Nephron (organoid): ENCODE data around the gene CSF2.
"Not testable (repeated sequence)": the region's sequence is repeated elsewhere in the genome, so short reads cannot be mapped to it uniquely, and the experiment has no call there.

Experiments
- H3K27ac Mint-ChIP-seq, 3 experiments: 2 replicates each; pipeline ENCODE4 v1.8.0; 2020; ENCODE audit warnings: mixed read lengths in 3 of 3, mild to moderate bottlenecking in 2 of 3, moderate library complexity in 1 of 3
- H3K27me3 Mint-ChIP-seq: 2 replicates; pipeline ENCODE4 v1.8.0; 2021; ENCODE audit warnings: low read depth, mild to moderate bottlenecking, moderate library complexity, mixed read lengths
- H3K36me3 Mint-ChIP-seq: 2 replicates; pipeline ENCODE4 v1.8.0; 2020; ENCODE audit warnings: low read depth, mixed read lengths
- H3K4me1 Mint-ChIP-seq: 2 replicates; pipeline ENCODE4 v1.8.0; 2020; ENCODE audit warnings: mixed read lengths
- H3K4me3 Mint-ChIP-seq, 3 experiments: 2 replicates each; pipeline ENCODE4 v1.8.0; 2020; ENCODE audit warnings: mild to moderate bottlenecking in 3 of 3, mixed read lengths in 3 of 3, moderate library complexity in 2 of 3
- H3K9me3 Mint-ChIP-seq: 2 replicates; pipeline ENCODE4 v1.8.0; 2020; ENCODE audit warnings: mixed read lengths
- TF ChIP-seq, protein P1 (sequence below), 3 experiments: fragments of 200-600 bp; sonication (generic); IDR thresholded peaks; one replicate each; pipeline ENCODE4 v1.5.0; 2021; ENCODE audit warnings: antibody characterized with exemption in 3 of 3; ENCODE audit not compliant: unreplicated experiment in 3 of 3

The CSF2 gene

DNA sequence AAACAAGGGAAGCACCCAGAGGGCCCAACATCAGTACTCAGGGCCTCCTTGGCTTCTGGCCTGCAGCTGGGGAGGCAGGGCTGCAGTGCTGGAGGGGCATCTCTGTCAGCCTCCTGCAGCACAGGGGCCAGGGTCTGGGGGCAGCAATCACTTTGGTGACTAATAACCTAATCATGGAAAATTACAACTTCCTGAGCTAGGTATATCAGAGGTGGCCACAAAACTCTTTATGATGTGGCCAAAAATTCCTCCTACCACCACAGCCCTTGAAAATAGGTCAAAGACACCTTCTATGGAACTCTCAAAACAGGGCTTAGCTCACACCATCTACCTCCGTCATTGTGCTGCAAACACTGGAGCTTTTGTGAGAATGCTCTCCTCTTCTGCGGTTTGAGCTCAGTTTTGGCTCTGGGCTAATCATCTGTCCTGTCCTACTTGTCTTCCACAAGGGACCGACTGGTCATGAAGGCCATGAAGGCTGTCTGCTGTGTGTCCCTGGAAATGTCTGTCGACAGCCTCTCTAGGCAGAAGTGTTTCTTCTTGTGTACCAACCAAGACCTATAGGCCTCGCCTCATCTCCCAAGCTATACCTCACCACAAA is 28.6 kb downstream of the CSF2 start:
- H3K36me3 Mint-ChIP-seq = no peaks in the 10 kb centered on the region
- H3K27ac Mint-ChIP-seq = no peak overlapping the region
- H3K27me3 Mint-ChIP-seq = peaks cover 1% of the 10 kb centered on the region
- no peaks in the 10 kb centered on the region for H3K4me1 Mint-ChIP-seq
- H3K9me3 Mint-ChIP-seq = no peaks in the 10 kb centered on the region
- TF ChIP-seq, protein P1, sequence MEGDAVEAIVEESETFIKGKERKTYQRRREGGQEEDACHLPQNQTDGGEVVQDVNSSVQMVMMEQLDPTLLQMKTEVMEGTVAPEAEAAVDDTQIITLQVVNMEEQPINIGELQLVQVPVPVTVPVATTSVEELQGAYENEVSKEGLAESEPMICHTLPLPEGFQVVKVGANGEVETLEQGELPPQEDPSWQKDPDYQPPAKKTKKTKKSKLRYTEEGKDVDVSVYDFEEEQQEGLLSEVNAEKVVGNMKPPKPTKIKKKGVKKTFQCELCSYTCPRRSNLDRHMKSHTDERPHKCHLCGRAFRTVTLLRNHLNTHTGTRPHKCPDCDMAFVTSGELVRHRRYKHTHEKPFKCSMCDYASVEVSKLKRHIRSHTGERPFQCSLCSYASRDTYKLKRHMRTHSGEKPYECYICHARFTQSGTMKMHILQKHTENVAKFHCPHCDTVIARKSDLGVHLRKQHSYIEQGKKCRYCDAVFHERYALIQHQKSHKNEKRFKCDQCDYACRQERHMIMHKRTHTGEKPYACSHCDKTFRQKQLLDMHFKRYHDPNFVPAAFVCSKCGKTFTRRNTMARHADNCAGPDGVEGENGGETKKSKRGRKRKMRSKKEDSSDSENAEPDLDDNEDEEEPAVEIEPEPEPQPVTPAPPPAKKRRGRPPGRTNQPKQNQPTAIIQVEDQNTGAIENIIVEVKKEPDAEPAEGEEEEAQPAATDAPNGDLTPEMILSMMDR (IDR thresholded peaks at IDR 0.05; ENCODE audit: unreplicated experiment in 3 of 3) = no peak
- no peak overlapping the region for H3K4me3 Mint-ChIP-seq

DNA sequence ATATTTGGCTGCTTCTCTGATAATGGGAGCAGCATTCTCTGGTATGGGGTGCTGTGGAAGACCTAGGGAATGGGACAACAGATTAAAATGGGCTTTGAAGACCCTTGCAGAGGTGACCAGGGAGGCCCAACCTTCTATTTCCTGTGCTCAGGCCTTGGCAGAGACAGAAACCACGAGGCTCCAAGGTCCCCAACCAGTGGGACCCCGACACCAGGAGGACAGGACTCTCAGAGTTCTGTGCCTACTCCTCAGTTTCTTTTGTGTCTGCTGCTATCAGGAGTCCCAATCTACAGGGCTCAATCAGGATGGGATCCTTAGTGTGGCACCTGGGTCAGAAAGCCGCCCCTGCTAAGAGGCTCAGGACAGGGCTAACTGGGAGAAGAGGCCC is 29.3 kb downstream of the CSF2 start:
- TF ChIP-seq, protein P1 (IDR thresholded peaks at IDR 0.05; ENCODE audit: unreplicated experiment in 3 of 3) = no peak
- Mint-ChIP-seq H3K4me1 (no peaks in the 10 kb centered on the region), H3K4me3 (no peak overlapping the region), H3K9me3 (no peaks in the 10 kb centered on the region), H3K27ac (no peak overlapping the region), H3K36me3 (no peaks in the 10 kb centered on the region), H3K27me3 (no peaks in the 10 kb centered on the region)

DNA sequence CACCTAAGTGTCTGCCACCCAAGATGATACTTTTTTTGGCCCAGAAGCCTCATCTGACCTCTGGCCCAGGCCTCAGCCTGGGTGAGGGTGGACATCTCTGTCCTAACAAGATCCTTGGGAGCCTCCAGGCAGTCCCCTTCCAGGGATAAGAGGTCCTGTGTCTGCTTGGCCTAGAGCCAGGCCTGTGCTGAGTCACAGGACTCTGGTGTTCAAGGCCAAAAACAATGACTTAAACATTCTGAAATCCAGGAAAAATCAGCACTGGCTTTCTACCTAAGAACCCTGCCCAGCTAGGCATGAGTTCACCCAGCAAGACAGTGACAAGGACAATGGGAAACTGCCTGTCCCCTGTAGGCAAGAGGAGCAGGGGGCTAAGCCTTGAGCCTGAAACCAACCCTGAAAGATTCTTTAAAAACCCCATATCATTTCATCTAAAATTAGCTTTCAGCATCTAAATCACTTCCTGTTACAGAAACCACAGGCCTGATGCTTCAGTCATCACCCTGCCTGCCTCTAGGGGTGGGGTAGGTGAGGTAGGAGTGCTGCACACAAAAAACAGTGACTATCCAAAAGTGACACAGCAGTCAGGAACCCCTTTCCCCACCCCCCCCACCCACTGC is 29.9 kb downstream of the CSF2 start:
- no peaks in the 10 kb centered on the region for H3K27me3 Mint-ChIP-seq
- no peaks in the 10 kb centered on the region for H3K4me1 Mint-ChIP-seq
- no peak overlapping the region for H3K27ac Mint-ChIP-seq
- no peaks in the 10 kb centered on the region for H3K36me3 Mint-ChIP-seq
- TF ChIP-seq, protein P1 (IDR thresholded peaks at IDR 0.05; ENCODE audit: unreplicated experiment in 3 of 3) = no peak
- no peaks in the 10 kb centered on the region for H3K9me3 Mint-ChIP-seq
- H3K4me3 Mint-ChIP-seq = no peak overlapping the region

DNA sequence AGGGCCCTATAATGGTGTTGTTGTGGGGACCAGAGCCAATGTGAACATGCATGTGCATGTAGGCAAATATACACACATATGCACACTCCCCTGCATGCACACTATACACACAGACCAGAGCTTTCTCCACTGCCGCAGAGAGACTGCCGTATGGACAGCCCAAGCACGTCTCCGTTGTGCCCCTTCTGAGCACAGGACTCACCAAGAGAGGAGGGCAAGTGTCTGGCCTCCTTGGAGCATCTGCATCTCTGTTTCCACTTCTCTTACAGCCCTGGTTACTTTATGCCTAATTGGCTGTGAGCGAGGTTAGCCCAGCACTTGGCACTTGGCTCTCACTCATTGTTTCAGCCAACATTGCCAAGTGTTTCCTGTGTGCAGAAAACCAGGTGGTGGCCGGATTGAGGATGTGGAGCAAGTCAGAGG is 30.4 kb downstream of the CSF2 start:
- no peak overlapping the region for H3K27ac Mint-ChIP-seq
- H3K4me1 Mint-ChIP-seq = no peaks in the 10 kb centered on the region
- TF ChIP-seq, protein P1 (IDR thresholded peaks at IDR 0.05; ENCODE audit: unreplicated experiment in 3 of 3) = no peak
- no peaks in the 10 kb centered on the region for H3K36me3 Mint-ChIP-seq
- no peak overlapping the region for H3K4me3 Mint-ChIP-seq
- no peaks in the 10 kb centered on the region for H3K27me3 Mint-ChIP-seq
- H3K9me3 Mint-ChIP-seq = no peaks in the 10 kb centered on the region

DNA sequence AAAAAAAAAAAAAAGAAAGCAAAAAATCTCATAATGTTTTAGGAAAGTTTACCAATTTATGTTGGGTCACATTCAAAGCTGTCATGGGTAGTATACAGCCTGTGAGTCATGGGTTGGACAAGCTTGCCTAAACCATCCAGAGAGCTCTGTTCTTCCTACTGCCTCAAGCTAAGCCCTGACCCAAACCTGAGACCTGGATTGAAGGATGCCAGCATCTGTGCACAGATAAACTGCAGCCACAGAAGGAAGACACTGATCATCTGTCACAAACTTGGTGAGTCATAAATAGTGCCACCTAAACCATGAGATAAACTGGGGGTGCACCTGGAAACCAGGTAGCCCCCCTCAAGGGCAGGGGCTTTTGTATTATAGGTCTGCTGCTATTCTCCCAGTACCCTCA is 31.0 kb downstream of the CSF2 start:
- Mint-ChIP-seq H3K27me3 (no peaks in the 10 kb centered on the region), H3K9me3 (no peaks in the 10 kb centered on the region), H3K36me3 (no peaks in the 10 kb centered on the region), H3K4me3 (no peak overlapping the region), H3K27ac (no peak overlapping the region), H3K4me1 (no peaks in the 10 kb centered on the region)
- TF ChIP-seq, protein P1 (IDR thresholded peaks at IDR 0.05; ENCODE audit: unreplicated experiment in 3 of 3) = no peak

DNA sequence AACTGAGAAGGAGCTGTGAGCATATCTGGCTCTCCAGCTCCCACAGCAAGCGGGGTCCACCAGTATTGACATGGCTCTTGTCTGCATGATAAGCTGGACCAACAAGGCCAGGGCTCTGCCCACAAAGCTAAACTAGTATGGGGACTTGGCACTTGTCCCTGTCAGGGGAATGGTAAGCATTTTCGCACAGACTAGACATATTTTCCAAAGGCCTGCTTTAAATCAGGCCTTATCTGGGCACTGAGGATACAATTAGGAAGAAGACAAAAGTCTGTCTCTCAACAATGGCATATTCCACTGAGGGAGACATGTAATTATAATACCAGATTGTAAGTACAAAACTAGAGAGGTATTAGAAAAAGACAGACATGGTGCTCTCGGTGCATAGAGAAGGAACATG is 32.1 kb downstream of the CSF2 start:
- Mint-ChIP-seq H3K27me3 (peaks cover 2% of the 10 kb centered on the region), H3K4me3 (no peak overlapping the region), H3K9me3 (no peaks in the 10 kb centered on the region), H3K27ac (no peak overlapping the region), H3K4me1 (no peaks in the 10 kb centered on the region), H3K36me3 (no peaks in the 10 kb centered on the region)
- TF ChIP-seq, protein P1 (IDR thresholded peaks at IDR 0.05; ENCODE audit: unreplicated experiment in 3 of 3) = no peak

DNA sequence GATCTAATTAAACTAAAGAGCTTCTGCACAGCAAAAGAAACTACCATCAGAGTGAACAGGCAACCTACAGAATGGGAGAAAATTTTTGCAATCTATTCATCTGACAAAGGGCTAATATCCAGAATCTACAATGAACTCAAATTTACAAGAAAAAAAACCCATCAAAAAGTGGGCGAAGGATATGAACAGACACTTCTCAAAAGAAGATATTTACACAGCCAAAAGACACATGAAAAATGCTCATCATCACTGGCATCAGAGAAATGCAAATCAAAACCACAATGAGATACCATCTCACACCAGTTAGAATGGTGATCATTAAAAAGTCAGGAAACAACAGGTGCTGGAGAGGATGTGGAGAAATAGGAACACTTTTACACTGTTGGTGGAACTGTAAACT is 34.9 kb downstream of the CSF2 start:
- not testable (repeated sequence) for H3K4me1 Mint-ChIP-seq, H3K36me3 Mint-ChIP-seq, H3K27ac Mint-ChIP-seq, H3K9me3 Mint-ChIP-seq, H3K27me3 Mint-ChIP-seq, H3K4me3 Mint-ChIP-seq

DNA sequence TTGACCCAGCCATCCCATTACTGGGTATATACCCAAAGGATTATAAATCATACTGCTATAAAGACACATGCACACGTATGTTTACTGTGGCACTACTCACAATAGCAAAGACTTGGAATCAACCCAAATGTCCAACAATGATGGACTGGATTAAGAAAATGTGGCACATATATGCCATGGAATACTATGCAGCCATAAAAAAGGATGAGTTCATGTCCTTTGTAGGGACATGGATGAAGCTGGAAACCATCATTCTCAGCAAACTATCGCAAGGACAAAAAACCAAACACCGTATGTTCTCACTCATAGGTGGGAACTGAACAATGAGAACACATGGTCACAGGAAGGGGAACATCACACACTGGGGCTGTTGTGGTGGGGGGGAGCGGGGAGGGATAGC is 35.4 kb downstream of the CSF2 start:
- not testable (repeated sequence) for H3K4me3 Mint-ChIP-seq, H3K4me1 Mint-ChIP-seq, H3K27ac Mint-ChIP-seq, H3K27me3 Mint-ChIP-seq, H3K9me3 Mint-ChIP-seq, H3K36me3 Mint-ChIP-seq
